Tibial artery (tissue), 4 donors: Measurements from ENCODE around the gene SMCO2.

ENCODE experiments used
- DNase-seq, 2 donors: peaks; one replicate each; pipeline ENCODE4 v3.0.0-alpha.2; 2019
- H3K27ac ChIP-seq, 2 donors: fragments of 200-600 bp; sonication (generic) in 1 of 2; 1 replicate in 1 of 2; 2 replicates in 1 of 2; pipeline ENCODE4 v1.5.1; 2018 to 2019; ENCODE audit warnings: mild to moderate bottlenecking in 1 of 2
- H3K27me3 ChIP-seq, 2 donors: fragments of 200-600 bp; sonication (generic) in 1 of 2; one replicate each; pipeline versions ENCODE4 v1.5.1 to v1.6.0; 2016 to 2019
- H3K36me3 ChIP-seq, 3 donors: fragments of 200-600 bp; sonication (generic) in 2 of 3; one replicate each; pipeline ENCODE4 v1.5.1; 2016 to 2019; ENCODE audit warnings: mild to moderate bottlenecking in 2 of 3
- H3K4me1 ChIP-seq, 4 donors: fragments of 200-600 bp; sonication (generic) in 2 of 4; 1 replicate in 3 of 4; 2 replicates in 1 of 4; pipeline ENCODE4 v1.5.1; 2016 to 2019
- H3K4me3 ChIP-seq, 2 donors: fragments of 200-600 bp; sonication (generic) in 1 of 2; 1 replicate in 1 of 2; 2 replicates in 1 of 2; pipeline ENCODE4 v1.5.1; 2018 to 2019; ENCODE audit warnings: mild to moderate bottlenecking in 2 of 2
- H3K9me3 ChIP-seq, 3 donors: fragments of 200-600 bp; sonication (generic) in 1 of 3; one replicate each; pipeline ENCODE4 v1.5.1; 2016 to 2019
- intact Hi-C: fragments of 100-400 bp; cut with DNase I; formaldehyde crosslinking; loops from one replicate; pipeline ENCODE4 v1.15.0; 2023; ENCODE audit warnings: low total_unique reads
- TF ChIP-seq, protein P1 (sequence below), 2 experiments: fragments of 200-600 bp in 1 of 2; fragments of 450-650 bp in 1 of 2; IDR thresholded peaks; one replicate each; pipeline ENCODE4 v1.5.1; 2017 to 2019; ENCODE audit warnings: antibody characterized with exemption in 2 of 2, mild to moderate bottlenecking in 1 of 2, moderate library complexity in 1 of 2

SMCO2 gene

DNA sequence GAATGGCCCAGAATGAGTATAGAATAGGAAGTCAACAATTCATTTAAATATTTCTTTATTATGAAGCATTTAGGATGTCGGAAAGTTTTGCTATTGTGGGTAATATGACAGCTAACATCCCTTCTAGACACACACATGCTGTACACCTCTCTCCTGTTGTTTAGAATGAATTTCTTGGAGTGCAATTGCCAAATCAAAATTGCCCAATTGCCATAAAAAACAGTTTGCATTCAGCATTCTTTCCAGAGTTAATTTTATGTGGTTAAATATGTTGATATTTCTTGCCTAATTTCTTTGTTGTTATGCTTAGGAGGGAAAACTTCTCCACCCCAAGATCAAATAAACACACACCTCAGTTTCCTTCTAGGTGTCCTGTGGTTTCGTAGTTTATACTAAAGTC lies 16.9 kb upstream of the SMCO2 start:
- no peak for DNase-seq
- H3K36me3 ChIP-seq, result no peaks in the 10 kb centered on the region
- H3K4me3 ChIP-seq, result no peak overlapping the region
- H3K27me3 ChIP-seq, result no peaks in the 10 kb centered on the region
- H3K9me3 ChIP-seq, result no peaks in the 10 kb centered on the region
- peaks cover 0 to 8% (median 1%) of the 10 kb centered on the region in 4 donors for H3K4me1 ChIP-seq
- intact Hi-C loops, result loop anchor here (5.0 to 10.0 kb wide), 2 partner anchors 95 to 223 kb away; partner anchors contain the start of gene PPFIBP1
- TF ChIP-seq, protein P1, sequence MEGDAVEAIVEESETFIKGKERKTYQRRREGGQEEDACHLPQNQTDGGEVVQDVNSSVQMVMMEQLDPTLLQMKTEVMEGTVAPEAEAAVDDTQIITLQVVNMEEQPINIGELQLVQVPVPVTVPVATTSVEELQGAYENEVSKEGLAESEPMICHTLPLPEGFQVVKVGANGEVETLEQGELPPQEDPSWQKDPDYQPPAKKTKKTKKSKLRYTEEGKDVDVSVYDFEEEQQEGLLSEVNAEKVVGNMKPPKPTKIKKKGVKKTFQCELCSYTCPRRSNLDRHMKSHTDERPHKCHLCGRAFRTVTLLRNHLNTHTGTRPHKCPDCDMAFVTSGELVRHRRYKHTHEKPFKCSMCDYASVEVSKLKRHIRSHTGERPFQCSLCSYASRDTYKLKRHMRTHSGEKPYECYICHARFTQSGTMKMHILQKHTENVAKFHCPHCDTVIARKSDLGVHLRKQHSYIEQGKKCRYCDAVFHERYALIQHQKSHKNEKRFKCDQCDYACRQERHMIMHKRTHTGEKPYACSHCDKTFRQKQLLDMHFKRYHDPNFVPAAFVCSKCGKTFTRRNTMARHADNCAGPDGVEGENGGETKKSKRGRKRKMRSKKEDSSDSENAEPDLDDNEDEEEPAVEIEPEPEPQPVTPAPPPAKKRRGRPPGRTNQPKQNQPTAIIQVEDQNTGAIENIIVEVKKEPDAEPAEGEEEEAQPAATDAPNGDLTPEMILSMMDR (IDR thresholded peaks at IDR 0.05), result no peak
- no peak overlapping the region for H3K27ac ChIP-seq

DNA sequence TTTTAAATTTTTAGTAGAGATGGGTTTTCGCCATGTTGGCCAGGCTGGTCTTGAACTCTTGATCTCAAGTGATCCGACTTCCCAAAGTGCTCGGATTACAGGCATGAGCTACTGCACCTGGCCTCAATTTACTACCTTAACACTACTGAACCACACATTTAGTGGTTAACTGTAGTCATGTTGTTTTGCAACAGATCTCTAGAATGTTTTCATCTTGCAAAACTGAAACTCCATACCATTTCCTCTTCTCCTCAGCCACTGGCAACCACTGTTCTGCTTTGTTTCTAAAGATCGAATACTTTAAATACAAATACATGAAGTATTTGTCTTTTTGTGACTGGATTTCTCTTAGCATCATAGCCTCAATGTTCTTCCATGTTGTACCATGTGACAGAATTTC lies 15.4 kb upstream of the SMCO2 start:
- intact Hi-C loops, result loop anchor here (10.0 kb wide), 1 partner anchor 94 kb away; the partner anchor contains the start of gene PPFIBP1
- no peaks in the 10 kb centered on the region for H3K9me3 ChIP-seq
- DNase-seq, result no peak
- TF ChIP-seq, protein P1 (IDR thresholded peaks at IDR 0.05), result no peak
- no peaks in the 10 kb centered on the region for H3K27me3 ChIP-seq
- no peaks in the 10 kb centered on the region for H3K36me3 ChIP-seq
- H3K4me1 ChIP-seq, result peaks cover 0 to 8% (median 3%) of the 10 kb centered on the region in 4 donors
- no peak overlapping the region for H3K4me3 ChIP-seq
- no peak overlapping the region for H3K27ac ChIP-seq

DNA sequence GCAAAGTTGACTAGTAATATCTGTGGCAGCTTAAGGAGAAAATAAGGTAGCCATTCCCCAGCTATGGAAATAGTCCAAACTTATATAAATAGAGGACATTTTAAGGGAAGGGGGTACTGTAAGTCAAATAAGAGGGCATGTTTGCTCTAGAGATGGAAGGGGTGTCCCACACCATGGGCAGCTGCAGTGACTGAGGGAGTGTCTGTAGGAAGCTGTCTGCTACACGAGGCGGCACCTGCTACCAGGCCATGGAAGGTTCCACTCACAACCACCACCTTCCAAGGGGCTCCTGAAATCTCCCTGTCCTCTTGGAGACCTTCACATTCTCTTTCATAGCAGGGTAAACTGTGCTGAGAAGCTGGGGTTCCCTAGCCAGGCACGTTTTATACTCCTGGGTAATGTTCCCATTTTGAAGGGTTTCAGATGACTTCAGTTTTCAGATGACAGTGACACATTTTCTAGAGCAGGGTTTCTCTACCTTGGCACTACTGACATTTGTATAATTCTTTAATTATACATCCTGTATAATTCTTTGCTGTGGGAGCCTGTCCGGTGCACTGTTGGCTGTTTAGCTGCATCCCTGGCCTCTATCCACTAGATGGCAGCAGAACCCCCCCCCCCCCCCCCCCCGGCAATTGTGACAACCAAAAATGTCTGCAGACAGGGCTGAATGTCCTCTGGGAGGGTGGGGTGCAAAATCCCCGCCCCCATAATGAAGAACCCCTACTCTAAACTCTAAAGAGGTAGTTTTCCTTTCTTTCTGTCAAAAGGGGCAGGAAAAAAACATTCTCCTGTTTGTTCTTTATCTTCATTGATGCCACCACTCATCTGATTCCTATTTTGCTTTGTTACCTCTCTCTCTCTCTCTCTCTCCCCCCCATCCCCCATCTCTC lies 11.6 kb upstream of the SMCO2 start:
- no peak for DNase-seq
- Histone ChIP-seq H3K4me1 (peaks cover 0 to 8% (median 3%) of the 10 kb centered on the region in 4 donors), H3K27me3 (no peaks in the 10 kb centered on the region), H3K36me3 (no peaks in the 10 kb centered on the region), H3K27ac (no peak overlapping the region), H3K9me3 (no peaks in the 10 kb centered on the region), H3K4me3 (no peak overlapping the region)
- TF ChIP-seq, protein P1 (IDR thresholded peaks at IDR 0.05), result peak; percentile 34 to 36
- intact Hi-C loops, result loop anchor here (5.0 to 10.0 kb wide), 2 partner anchors 90 to 202 kb away; partner anchors contain the start of gene PPFIBP1

- H3K4me3 ChIP-seq, result no peak overlapping the region
- H3K36me3 ChIP-seq, result no peaks in the 10 kb centered on the region
- no peak overlapping the region for H3K27ac ChIP-seq
- peaks cover 0 to 8% (median 3%) of the 10 kb centered on the region in 4 donors for H3K4me1 ChIP-seq
- DNase-seq, result no peak
- H3K27me3 ChIP-seq, result no peaks in the 10 kb centered on the region
- TF ChIP-seq, protein P1 (IDR thresholded peaks at IDR 0.05), result no peak
- intact Hi-C loops, result loop anchor here (5.0 to 10.0 kb wide), 2 partner anchors 89 to 201 kb away; partner anchors contain the start of gene PPFIBP1
- H3K9me3 ChIP-seq, result no peaks in the 10 kb centered on the region
Measured at GRCh38 chr12:27436029-27436428, 10.5 kb upstream of the SMCO2 start.

GRCh38 chr12:27436768-27437167 lies 9.8 kb upstream of the SMCO2 start:
- Histone ChIP-seq H3K4me1 (peaks cover 0 to 8% (median 3%) of the 10 kb centered on the region in 4 donors), H3K27ac (no peak overlapping the region), H3K27me3 (no peaks in the 10 kb centered on the region), H3K9me3 (no peaks in the 10 kb centered on the region), H3K36me3 (no peaks in the 10 kb centered on the region), H3K4me3 (no peak overlapping the region)
- intact Hi-C loops, result loop anchor here (5.0 to 10.0 kb wide), 2 partner anchors 88 to 201 kb away; partner anchors contain the start of gene PPFIBP1
- TF ChIP-seq, protein P1 (IDR thresholded peaks at IDR 0.05), result no peak
- no peak for DNase-seq
